T-helper 1 cell treated with Interleukin-12 subunit alpha and Interleukin-12 subunit beta and Interleukin-4 antibody, amounts not matched to agents 30 μg/mL and 1 μg/mL, for 36 hours (primary cell): ENCODE results near the gene RASSF1.
A peak's percentile ranks its signal among the peaks of the same experiment; 100 is the strongest.

Experiments used
- H3K27ac Mint-ChIP-seq: one replicate; pipeline ENCODE4 v1.8.0; 2021; ENCODE audit warnings: mild to moderate bottlenecking, mixed read lengths
- H3K27me3 Mint-ChIP-seq: one replicate; pipeline ENCODE4 v1.8.0; 2021; ENCODE audit warnings: low read depth, mixed read lengths
- H3K36me3 Mint-ChIP-seq: one replicate; pipeline ENCODE4 v1.8.0; 2021; ENCODE audit warnings: low read depth, mixed read lengths
- H3K4me1 Mint-ChIP-seq: one replicate; pipeline ENCODE4 v1.8.0; 2021; ENCODE audit warnings: low read depth, mixed read lengths
- H3K4me3 Mint-ChIP-seq: one replicate; pipeline ENCODE4 v1.8.0; 2021; ENCODE audit warnings: mild to moderate bottlenecking, moderate library complexity, mixed read lengths
- H3K9me3 Mint-ChIP-seq: one replicate; pipeline ENCODE4 v1.8.0; 2021; ENCODE audit warnings: mixed read lengths

The RASSF1 gene

GRCh38 chr3:50327943-50328691 lies 12.5 kb downstream of the RASSF1 start, which contains the start of gene TUSC2:
TSS of gene TUSC2 (minus strand) at chr3:50328223. CDS start at chr3:50328099, 124 bp downstream.
- H3K4me3 Mint-ChIP-seq, result peak within 1 kb of the TSS; percentile 92
- H3K4me1 Mint-ChIP-seq, result peaks cover 20% of the 10 kb centered on the region
- no peaks in the 10 kb centered on the region for H3K9me3 Mint-ChIP-seq
- H3K27ac Mint-ChIP-seq, result peak within 1 kb of the TSS; percentile 88
- H3K27me3 Mint-ChIP-seq, result no peaks in the 10 kb centered on the region
- H3K36me3 Mint-ChIP-seq, result peaks cover 22% of the 10 kb centered on the region

DNA sequence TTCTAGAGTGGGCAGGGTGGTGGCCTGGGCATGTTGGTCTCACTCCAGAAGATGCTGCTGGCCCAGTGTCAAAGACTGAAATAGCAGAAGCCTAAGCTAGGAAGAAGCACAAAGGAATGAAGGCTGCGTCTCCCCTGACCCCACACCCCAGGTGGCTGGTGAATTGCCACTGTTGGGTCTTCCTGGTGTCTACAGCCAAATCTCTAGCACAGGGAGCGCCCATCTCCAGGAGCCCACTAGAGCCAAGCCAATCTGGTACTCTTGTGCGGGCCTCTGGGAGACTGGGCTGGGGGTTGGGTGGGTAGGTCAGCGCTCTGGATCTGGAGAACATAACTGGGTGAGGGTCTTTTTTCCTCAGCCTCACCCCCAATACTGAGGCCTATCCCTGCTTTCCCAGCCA lies 13.5 kb downstream of the RASSF1 start:
- H3K4me3 Mint-ChIP-seq, result peak overlapping the region; percentile 80
- no peaks in the 10 kb centered on the region for H3K27me3 Mint-ChIP-seq
- H3K4me1 Mint-ChIP-seq, result peaks cover 18% of the 10 kb centered on the region
- peaks cover 21% of the 10 kb centered on the region for H3K36me3 Mint-ChIP-seq
- H3K27ac Mint-ChIP-seq, result peak overlapping the region; percentile 63
- no peaks in the 10 kb centered on the region for H3K9me3 Mint-ChIP-seq

GRCh38 chr3:50326182-50326541 lies 14.5 kb downstream of the RASSF1 start:
- no peaks in the 10 kb centered on the region for H3K9me3 Mint-ChIP-seq
- no peak overlapping the region for H3K27ac Mint-ChIP-seq
- no peak overlapping the region for H3K4me3 Mint-ChIP-seq
- peaks cover 17% of the 10 kb centered on the region for H3K36me3 Mint-ChIP-seq
- peaks cover 18% of the 10 kb centered on the region for H3K4me1 Mint-ChIP-seq
- H3K27me3 Mint-ChIP-seq, result no peaks in the 10 kb centered on the region

DNA sequence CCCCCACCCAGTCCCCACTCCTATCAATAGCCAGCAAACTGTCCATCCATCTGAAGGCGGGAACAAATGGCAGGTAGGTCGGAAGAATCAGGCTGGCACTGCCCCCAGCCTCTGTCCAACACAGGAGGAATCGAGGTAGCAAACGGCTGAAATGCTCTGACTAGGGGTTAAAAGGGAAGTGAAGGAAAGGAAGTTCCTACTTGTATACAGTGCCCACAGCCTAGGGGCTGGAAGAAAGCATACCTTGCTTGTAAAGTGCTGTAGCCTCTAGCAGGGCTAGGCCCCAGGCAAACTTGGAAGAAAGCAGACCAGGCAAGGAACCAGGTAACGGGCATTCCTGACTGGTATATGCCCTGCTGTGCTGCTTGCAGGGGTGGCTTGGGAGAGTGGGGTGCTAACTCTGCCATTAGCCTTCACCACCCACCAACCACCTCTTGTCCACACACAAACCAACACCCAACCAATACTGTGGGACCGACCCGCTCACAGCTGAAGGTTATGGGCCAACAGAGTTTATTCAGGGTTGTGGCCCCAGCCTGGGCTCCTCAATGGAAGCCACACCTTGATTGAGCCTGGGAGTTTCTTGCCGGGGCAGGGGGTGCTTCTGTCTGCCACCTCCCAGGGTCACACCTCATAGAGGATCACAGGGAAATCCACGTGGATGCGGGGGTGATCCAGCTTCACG lies 15.0 kb downstream of the RASSF1 start:
- Mint-ChIP-seq H3K4me1 (peaks cover 20% of the 10 kb centered on the region), H3K4me3 (no peak overlapping the region), H3K27me3 (no peaks in the 10 kb centered on the region), H3K36me3 (peaks cover 13% of the 10 kb centered on the region), H3K27ac (no peak overlapping the region), H3K9me3 (no peaks in the 10 kb centered on the region)

DNA sequence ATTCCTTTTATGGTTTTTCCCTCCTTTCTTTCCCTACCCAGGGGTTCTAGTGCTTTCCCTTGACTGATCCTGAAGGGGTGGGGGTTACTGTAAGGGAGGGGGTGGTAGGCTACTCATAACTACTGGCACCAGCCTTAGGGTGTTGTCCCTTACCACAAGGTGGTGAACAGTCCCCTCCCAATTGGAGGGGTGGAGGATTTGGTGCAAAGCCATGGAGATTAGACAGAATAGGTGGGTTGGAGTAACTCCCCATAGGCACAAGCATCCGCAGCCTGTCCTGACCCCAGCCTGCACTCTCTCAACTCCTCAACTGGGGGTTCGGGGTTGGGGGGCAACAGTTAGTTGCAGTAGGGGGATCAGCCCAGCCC lies 15.5 kb downstream of the RASSF1 start:
- H3K4me1 Mint-ChIP-seq, result peaks cover 25% of the 10 kb centered on the region
- H3K36me3 Mint-ChIP-seq, result peaks cover 11% of the 10 kb centered on the region
- H3K27me3 Mint-ChIP-seq, result no peaks in the 10 kb centered on the region
- no peak overlapping the region for H3K27ac Mint-ChIP-seq
- no peak overlapping the region for H3K4me3 Mint-ChIP-seq
- H3K9me3 Mint-ChIP-seq, result no peaks in the 10 kb centered on the region

GRCh38 chr3:50324351-50325112 lies 16.1 kb downstream of the RASSF1 start:
- H3K27me3 Mint-ChIP-seq, result no peaks in the 10 kb centered on the region
- no peak overlapping the region for H3K27ac Mint-ChIP-seq
- H3K4me1 Mint-ChIP-seq, result peaks cover 26% of the 10 kb centered on the region

DNA sequence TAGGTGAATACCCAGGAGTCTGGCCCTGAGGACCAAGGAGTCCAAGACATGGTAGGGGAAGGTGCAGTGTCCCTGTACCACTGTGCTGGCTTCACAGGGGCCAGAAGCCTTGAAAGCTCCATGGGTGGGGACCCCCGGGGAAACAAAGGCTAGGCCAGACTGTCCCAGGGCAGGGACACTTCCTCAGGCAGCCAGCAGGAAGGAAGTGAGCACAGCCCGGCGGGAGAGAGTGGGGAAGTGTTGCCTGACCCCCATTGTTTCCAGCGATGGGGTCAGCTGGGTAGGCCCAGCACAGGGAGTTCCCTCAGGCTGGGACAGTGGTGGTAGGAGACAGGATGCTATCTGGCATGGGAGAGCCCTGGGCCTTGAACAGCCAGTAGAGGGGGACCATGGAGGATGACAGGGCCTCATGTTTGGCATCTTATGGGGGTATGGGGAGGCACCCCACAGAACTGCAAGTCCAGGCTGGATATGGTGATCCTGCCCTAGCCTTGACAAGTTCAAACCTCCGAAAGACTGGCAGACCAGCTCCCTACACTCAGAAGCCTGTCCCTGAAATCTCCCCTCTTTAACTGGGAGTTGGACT lies 16.9 kb downstream of the RASSF1 start:
- H3K9me3 Mint-ChIP-seq, result no peaks in the 10 kb centered on the region
- no peaks in the 10 kb centered on the region for H3K27me3 Mint-ChIP-seq
- peaks cover 9% of the 10 kb centered on the region for H3K36me3 Mint-ChIP-seq
- no peak overlapping the region for H3K4me3 Mint-ChIP-seq
- H3K4me1 Mint-ChIP-seq, result peaks cover 31% of the 10 kb centered on the region
- H3K27ac Mint-ChIP-seq, result no peak overlapping the region

More at GRCh38 chr3:50324351-50325112, 16.1 kb downstream of the RASSF1 start:
- no peaks in the 10 kb centered on the region for H3K9me3 Mint-ChIP-seq
- H3K36me3 Mint-ChIP-seq, result peaks cover 9% of the 10 kb centered on the region
- peak overlapping the region; percentile 19 for H3K4me3 Mint-ChIP-seq

DNA sequence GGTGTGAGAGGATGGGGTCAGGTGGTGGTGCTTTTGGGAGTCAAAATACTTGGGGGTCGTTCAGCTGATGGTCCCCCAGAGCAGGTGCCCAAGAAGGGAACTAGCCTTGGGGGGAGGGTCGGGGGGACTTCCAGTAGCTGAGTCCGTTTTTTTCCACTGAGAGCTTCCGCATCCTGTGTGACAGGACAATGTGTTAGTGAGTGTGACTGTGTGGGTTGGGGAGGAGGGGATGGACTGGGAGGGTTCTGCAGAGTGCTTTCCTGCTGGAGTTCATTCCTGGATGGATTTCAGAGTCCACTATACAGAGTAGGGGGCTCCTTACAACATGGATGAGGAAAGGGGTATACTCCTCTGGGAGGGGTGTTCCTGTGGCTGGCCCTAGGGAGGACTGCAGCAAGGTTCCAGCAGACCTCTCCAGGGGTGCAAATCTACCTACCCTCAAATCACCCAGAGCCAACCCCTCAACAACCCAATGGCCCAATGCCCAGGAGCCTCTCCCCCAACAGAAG lies 17.5 kb downstream of the RASSF1 start:
- H3K27me3 Mint-ChIP-seq, result no peaks in the 10 kb centered on the region
- H3K27ac Mint-ChIP-seq, result no peak overlapping the region
- H3K4me1 Mint-ChIP-seq, result peaks cover 28% of the 10 kb centered on the region
- peaks cover 3% of the 10 kb centered on the region for H3K36me3 Mint-ChIP-seq
- H3K4me3 Mint-ChIP-seq, result no peak overlapping the region
- H3K9me3 Mint-ChIP-seq, result no peaks in the 10 kb centered on the region

GRCh38 chr3:50322386-50323091 lies 18.1 kb downstream of the RASSF1 start, which contains the start of gene HYAL2:
TSS of gene HYAL2 (minus strand) at chr3:50322745. CDS start at chr3:50320489, 2,256 bp downstream.
- peaks cover 26% of the 10 kb centered on the region for H3K4me1 Mint-ChIP-seq
- H3K27me3 Mint-ChIP-seq, result no peaks in the 10 kb centered on the region
- H3K36me3 Mint-ChIP-seq, result peaks cover 2% of the 10 kb centered on the region
- no peaks in the 10 kb centered on the region for H3K9me3 Mint-ChIP-seq
- H3K27ac Mint-ChIP-seq, result peak within 1 kb of the TSS; percentile 86
- peak within 1 kb of the TSS; percentile 76 for H3K4me3 Mint-ChIP-seq

DNA sequence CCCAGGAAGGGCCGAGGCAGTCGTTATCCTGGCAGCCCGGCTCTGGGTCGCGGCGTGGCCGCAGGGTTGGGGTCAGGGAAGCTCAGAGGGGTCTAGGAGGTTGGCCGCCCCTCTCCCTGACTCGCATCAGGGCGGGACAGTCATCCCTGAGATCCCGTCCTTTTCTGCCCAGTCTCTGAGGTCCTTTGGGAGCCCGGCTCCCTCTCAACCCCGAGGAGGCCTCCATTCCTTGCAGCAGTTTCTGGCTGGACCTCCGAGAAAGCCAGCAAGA lies 18.6 kb downstream of the RASSF1 start:
- H3K27ac Mint-ChIP-seq, result no peak overlapping the region
- no peak overlapping the region for H3K4me3 Mint-ChIP-seq

DNA sequence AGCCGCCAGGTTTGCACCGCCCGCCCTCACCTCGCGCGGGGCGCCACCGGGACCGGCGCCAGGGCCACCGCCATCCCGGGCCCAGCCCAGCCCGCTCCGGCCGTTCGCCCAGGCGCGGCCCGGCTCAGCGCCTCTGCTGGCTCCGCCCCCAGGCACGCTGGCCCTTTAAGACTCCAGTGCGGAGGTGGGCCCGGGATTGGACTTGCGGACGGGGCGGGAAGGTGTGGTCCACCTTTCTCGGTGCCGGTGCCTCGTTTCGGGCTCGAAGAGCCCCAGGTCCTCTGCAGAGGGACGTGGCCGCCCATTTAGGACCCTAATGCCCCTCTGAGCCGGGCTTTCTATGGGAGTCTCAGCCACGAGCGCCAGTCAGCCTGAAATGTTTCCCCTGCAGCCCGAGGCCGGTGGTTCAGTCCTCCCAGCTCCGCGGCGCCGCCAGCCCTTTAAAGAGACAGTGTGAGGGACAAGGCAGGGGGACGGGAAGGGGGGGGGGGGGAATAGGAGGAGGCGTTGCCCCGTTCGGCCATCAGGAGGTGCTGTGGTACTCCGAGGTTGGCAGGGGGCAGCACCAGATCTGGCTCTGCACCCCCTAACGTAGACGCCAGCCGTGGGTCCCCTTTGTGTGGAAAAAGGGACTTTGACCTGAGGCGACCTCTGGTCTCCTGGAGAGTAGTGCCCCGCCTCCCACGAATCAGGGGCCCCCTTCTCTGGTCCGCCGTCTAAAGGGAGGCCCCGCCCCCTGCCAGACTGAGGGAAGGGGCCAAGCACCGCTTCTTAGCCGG lies 19.1 kb downstream of the RASSF1 start:
- H3K4me1 Mint-ChIP-seq, result peaks cover 29% of the 10 kb centered on the region
- H3K36me3 Mint-ChIP-seq, result peaks cover 4% of the 10 kb centered on the region
- H3K4me3 Mint-ChIP-seq, result peak overlapping the region; percentile 76
- H3K9me3 Mint-ChIP-seq, result no peaks in the 10 kb centered on the region
- peak overlapping the region; percentile 86 for H3K27ac Mint-ChIP-seq
- no peaks in the 10 kb centered on the region for H3K27me3 Mint-ChIP-seq

More for the DNA sequence above, 18.6 kb downstream of the RASSF1 start:
- no peaks in the 10 kb centered on the region for H3K9me3 Mint-ChIP-seq
- no peaks in the 10 kb centered on the region for H3K27me3 Mint-ChIP-seq
- peaks cover 28% of the 10 kb centered on the region for H3K4me1 Mint-ChIP-seq
- peaks cover 2% of the 10 kb centered on the region for H3K36me3 Mint-ChIP-seq

DNA sequence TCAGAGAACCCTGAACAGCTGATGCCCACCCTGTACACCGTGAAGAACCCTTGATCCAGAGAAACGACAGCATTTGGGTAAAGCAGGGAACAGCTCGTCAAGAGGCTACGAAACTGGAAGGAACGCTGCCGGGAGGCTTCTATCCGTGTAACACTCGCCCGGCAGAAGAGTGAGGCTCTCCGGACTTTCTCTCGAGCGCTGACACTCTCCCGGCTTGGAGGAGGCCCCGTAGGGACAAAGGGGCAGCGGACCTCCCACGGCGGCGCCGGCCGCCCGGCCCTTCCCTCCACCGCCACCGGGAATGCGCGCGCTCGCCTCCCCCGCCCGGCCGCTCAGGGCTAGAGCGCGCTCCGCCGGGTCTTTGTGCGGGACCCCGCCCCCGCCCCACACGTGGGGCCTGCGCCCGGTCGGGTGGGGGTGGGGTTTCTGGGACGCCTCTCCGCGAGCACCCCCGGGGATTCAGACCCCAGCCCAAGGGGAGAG lies 19.7 kb downstream of the RASSF1 start:
- Mint-ChIP-seq H3K27me3 (no peaks in the 10 kb centered on the region), H3K9me3 (no peaks in the 10 kb centered on the region), H3K27ac (peak overlapping the region; percentile 81), H3K36me3 (peaks cover 7% of the 10 kb centered on the region), H3K4me3 (peak overlapping the region; percentile 90), H3K4me1 (peaks cover 33% of the 10 kb centered on the region)

- H3K27ac Mint-ChIP-seq, result no peak overlapping the region
- H3K4me1 Mint-ChIP-seq, result peaks cover 36% of the 10 kb centered on the region
- peaks cover 7% of the 10 kb centered on the region for H3K36me3 Mint-ChIP-seq
- H3K4me3 Mint-ChIP-seq, result peak overlapping the region; percentile 90
- no peaks in the 10 kb centered on the region for H3K9me3 Mint-ChIP-seq
- H3K27me3 Mint-ChIP-seq, result no peaks in the 10 kb centered on the region
These were observed 20.6 kb downstream of the RASSF1 start for GRCh38 chr3:50319894-50320625.
